PFSK-1 (cell line): ENCODE measurements around the gene TARDBP.

Source experiments
- FOXP2 ChIP-seq: optimal IDR thresholded peaks from 2 replicates; pipeline ENCODE3; 2011; ENCODE audit warnings: borderline replicate concordance, control low read depth, inconsistent platforms; ENCODE audit not compliant: insufficient read depth; ENCODE audit errors: extremely low read length, extremely low read depth
- POLR2AphosphoS5 ChIP-seq: IDR thresholded peaks from 2 replicates; pipeline ENCODE4 v1.6.1; 2012; ENCODE audit warnings: low read depth, mild to moderate bottlenecking, control low read depth, low read length, moderate library complexity
- REST ChIP-seq, 2 experiments: IDR thresholded peaks; 2 replicates each; pipeline versions ENCODE4 v1.6.1 to v1.8.0; 2011 to 2012; ENCODE audit warnings: low read depth in 2 of 2, low read length in 2 of 2, control low read depth in 1 of 2, inconsistent platforms in 1 of 2, mild to moderate bottlenecking in 1 of 2, moderate library complexity in 1 of 2; ENCODE audit not compliant: insufficient read depth in 1 of 2
- SIN3A ChIP-seq: IDR thresholded peaks from 2 replicates; pipeline ENCODE4 v1.6.1; 2012; ENCODE audit warnings: mild to moderate bottlenecking, low read length, moderate library complexity, borderline replicate concordance; ENCODE audit not compliant: insufficient read depth
- TAF1 ChIP-seq: IDR thresholded peaks from 2 replicates; pipeline ENCODE4 v1.6.1; 2012; ENCODE audit warnings: low read length, control low read depth, borderline replicate concordance; ENCODE audit not compliant: insufficient read depth

TARDBP gene

GRCh38 chr1:10986525-10986890, 25.9 kb upstream of the TARDBP start:
- TF ChIP-seq REST (IDR thresholded peaks at IDR 0.05; ENCODE audit: insufficient read depth in 1 of 2, low read depth in 2 of 2, low read length in 2 of 2) (no peak), POLR2AphosphoS5 (no peak), FOXP2 (no peak), SIN3A (no peak), TAF1 (no peak)

- TF ChIP-seq TAF1 (no peak), SIN3A (no peak), REST (IDR thresholded peaks at IDR 0.05; ENCODE audit: insufficient read depth in 1 of 2, low read depth in 2 of 2, low read length in 2 of 2) (no peak), FOXP2 (no peak), POLR2AphosphoS5 (no peak)
Measured at GRCh38 chr1:10987840-10988417, 24.5 kb upstream of the TARDBP start.

GRCh38 chr1:10989095-10989494, 23.4 kb upstream of the TARDBP start:
- TF ChIP-seq REST (IDR thresholded peaks at IDR 0.05; ENCODE audit: insufficient read depth in 1 of 2, low read depth in 2 of 2, low read length in 2 of 2) (no peak), TAF1 (no peak), POLR2AphosphoS5 (no peak), FOXP2 (no peak), SIN3A (no peak)

- TF ChIP-seq TAF1 (no peak), SIN3A (no peak), REST (IDR thresholded peaks at IDR 0.05; ENCODE audit: insufficient read depth in 1 of 2, low read depth in 2 of 2, low read length in 2 of 2) (no peak), POLR2AphosphoS5 (no peak)
Measured at GRCh38 chr1:10990828-10991227, 21.6 kb upstream of the TARDBP start.

- no peak for TF ChIP-seq POLR2AphosphoS5
- no peak for TF ChIP-seq SIN3A
- no peak for TF ChIP-seq FOXP2
- no peak for TF ChIP-seq TAF1
- TF ChIP-seq REST (IDR thresholded peaks at IDR 0.05; ENCODE audit: insufficient read depth in 1 of 2, low read depth in 2 of 2, low read length in 2 of 2): no peak
Measured at GRCh38 chr1:10992864-10993263, 19.6 kb upstream of the TARDBP start.
